ENCODE data around the gene FCHO2. TPM values are rescaled to one million over a fixed set of nuclear protein-coding genes. Genes with fewer than 3 reads are reported as not detected.

The FCHO2 gene
- total RNA-seq, 1 donor from 2014 or later, result 0.64 TPM

DNA sequence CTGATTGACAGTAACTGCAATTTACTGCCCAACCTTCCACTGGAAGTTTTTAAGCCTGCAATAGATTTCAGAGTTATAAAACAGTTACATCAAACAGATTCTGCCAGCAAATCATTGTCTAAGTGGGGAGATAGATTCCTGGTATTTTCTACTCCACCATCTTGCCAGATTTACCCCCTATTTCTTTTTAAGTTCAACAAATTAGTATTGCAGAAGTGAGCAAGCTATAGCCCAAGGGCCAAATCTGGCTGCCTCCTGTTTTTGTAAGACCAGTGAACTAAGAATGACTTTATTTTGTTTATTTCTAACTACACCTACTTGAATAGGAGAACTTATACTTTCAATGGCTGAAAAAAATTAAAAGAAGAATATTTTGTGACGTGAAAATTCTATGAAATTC is 155.7 kb downstream of the FCHO2 start:
- intact Hi-C loops (cut with micrococcal nuclease), result no loop called here

DNA sequence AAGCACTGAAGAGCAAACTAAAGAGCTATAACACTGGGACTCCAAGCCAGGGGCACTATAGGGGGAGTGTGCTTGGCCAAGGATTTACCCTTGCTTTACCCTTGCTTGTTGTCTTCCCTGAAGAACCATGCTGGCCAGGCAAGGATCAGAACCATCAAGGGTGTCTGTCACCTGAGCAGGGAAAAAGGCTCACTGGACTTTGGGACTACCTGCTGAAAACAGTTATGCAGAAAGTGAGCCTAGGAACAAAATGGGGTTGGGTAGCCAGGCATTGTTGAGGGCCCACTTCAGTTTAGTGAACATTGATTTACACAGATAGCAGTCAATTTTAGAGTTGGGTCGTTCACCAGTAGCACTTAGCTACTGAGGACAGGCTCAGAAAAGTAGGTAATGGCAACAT is 156.5 kb downstream of the FCHO2 start:
- intact Hi-C loops (cut with micrococcal nuclease), result no loop called here

DNA sequence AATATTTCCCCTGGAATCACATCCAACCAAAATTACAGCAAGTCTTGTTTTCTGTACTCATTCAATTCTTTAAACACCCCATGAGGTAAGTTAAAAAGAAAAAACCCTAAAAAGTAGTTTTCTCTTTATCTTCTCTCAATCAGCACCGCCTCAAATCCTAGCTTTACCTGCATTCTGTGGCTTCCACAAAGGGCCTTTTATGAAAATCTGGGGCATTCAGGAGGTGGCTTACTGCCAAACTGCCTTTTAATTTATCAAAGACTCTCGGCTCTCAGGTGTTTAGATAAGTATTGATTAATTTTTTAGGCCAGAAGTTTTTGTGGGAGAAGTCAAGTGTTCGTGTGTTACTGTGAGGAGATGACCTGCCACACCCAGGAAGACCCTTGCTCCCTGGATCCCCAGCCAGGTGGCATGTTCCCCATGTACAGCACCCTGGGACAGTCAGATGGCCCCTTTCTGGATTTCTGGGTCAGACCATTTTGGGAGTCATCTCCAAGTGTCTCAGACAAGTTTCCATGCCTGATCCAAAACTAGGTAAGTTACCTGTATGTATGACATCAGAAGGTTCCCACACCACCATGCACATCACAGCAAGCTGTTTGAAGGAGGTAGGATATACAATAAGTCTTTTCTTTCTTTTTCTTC is 158.3 kb downstream of the FCHO2 start:
- intact Hi-C loops (cut with micrococcal nuclease), result no loop called here

DNA sequence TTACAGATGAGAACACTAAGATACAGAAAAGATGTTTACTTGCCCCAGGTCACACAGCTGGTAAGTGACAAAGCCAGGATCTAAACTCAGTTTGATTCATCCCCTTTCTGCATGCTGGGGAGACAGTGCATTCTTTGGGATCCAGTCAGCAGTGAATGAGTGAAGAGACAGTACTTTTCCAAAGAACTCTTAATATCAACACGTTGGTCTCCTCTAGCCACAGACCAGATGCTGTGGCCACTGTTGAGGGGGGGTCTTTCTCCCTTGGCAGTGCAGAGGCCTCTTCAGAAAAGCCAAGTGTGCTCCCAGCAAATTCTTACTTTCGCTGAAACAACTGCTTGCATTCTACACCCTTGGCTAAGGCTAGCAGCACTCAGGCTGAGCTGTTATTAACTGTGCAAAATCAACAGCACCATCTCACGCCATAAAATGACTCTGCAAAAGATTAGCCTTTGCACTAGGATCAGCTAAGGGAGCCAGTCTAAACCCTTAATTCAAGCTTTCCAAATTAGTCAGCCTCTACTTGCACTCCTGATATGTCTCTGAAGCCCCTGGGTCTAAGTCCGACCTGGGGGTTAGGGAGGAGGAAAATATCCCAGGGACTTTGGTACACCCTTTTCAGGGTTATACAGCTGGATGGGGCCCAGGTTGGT is 159.7 kb downstream of the FCHO2 start:
- intact Hi-C loops (cut with micrococcal nuclease), result no loop called here

DNA sequence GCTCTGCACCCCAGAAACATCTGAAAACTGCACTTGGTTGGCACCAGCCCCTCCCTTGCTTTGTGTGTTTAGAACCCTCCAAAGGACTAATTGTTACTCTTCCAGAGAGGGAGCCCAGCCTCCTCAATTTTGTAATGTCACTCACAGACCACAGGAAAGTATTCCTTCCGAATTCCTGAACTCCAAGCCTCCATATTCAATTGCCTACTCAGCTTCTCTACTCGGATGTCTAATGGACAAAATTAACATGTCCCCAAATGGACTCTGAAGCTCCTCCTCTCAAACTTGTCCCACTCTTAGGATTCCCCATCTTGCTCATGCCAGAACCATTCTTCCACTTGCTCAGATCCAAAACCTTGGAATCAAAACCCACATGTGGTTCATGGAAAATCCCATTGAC is 160.7 kb downstream of the FCHO2 start:
- intact Hi-C loops (cut with micrococcal nuclease), result no loop called here

DNA sequence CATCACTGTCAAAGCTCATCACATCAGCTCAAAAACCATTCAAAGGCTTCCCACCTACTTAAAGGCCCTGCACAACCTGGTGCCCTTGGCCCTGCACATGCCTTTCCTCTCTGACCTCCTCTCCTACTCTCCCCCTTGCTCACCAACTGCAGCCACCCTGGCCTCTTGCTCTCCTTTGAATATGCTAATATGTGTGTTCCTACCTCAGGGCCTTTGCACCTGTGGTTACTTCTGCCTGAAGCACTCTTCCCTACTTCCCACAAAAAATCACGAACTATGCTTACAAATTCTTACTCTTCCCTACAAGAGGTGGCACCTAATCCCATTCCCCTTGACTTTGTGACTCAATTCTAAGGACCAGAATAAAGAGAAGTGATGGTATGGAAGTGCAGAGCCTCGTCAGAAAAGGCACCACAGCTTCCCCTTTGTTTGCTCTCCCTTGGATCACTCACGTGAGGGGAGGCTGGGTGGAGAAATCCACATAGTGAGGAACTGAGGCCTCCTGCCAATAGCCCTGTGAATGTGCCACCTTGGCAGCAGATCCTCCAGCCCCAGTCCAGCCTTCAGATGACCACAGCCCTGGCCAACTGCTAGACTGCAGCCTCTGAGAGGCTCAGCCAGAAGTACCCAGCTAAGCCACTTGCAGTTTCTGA is 161.4 kb downstream of the FCHO2 start:
- intact Hi-C loops (cut with micrococcal nuclease), result no loop called here

DNA sequence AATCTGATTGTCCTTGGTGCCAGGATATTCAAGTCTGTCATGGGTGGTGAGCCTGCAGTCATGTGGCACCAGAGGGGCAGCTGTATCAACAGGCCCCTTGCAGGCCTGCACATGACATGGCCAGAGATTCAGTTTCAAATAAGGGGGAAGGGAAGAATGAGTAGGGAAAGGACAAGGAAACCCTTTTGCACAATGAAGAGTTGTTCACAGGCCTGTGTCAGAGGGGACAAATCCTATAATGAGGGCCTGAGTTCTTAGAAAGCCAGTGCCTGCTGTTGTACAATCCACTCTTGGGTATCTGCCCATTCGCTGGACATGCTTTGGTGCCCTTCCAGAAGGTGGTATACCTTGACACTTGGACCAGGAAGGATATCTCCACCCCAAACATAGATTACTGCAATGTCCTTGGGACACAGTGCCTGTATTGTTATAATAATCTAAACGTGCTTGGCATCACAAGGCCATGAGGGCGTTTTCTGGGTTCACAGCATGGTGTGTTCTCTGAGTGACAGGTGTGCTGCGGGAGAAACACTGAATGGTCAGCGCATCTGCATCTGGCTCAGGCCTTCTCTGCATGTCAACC is 162.6 kb downstream of the FCHO2 start:
- intact Hi-C loops (cut with micrococcal nuclease), result no loop called here

DNA sequence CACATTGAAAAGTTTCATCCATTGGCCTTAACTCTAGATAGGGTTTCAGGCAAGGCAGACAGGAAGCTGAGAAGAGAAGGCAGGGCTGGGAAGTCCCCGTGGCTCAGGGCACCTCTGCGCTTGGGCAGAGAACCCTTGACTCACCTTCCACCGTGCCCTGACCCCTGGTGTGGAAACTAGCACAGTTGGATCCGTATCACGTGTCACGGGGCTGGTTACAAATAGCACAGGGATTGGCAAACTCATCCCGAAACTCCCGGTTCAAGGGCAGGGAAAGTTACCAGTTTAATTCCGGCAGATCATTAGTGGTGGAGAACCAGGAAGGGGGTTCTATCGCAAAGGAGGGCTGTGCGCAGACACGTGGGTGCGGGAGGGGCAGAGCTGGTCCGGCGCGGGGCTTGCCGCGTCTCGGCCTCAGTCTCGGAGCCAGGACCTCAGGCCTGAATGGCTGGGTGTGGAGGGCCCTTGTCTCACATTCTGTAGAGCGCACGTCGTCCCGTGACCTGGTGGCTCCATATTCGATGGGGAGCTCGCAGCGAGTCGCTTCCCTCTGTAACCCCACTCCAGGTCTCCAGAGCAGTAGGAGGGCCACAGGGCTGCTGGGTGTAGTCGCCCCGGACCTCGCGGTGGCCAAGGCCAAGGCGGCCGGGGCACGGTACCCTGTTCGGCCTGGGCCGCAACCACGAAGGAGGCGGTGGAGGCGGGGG is 163.8 kb downstream of the FCHO2 start:
- intact Hi-C loops (cut with micrococcal nuclease), result no loop called here

DNA sequence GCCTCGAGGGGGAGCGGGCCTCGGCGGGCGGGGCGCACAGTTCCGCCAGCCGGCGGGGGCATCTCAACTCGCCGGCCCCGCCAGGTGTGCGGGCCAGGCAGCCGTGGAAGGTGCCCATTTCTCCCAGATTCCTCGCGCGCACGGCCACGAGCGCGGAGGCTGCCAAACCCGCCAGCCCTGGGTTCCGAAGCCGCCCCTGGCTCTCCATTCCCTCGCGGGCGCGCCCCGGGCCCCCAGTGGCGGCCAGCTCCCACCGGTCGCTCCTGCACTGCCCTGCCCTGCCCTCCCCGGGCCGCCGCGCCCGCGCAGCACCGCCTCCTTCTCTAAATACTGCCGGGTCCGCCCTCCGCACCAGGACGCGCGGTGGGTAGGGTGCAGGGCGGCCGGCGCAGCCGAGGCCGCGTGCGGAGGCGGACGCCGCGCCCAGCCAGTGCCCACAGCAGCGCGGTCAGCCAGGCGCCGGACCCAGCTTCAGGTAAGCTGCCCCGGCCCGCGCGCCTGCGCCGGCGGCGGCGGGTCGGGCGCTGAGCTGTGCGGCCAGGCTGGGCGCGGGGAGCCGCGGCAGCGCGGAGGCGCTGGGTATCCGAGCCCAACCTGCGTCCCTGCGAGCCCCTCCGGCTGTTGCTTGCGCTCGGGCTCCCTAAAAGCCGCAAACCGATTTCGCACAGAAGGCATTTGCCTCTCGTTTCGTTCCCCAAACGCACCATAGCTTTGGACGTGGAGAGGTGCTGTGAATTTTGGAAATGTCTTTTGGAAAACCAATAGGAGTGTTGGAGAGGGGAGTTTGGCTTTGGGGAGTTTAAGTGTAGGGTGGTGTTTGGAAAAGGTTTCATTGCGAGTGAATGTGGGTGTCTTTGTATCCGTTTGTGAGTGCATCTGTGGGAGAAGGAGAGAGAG is 164.6 kb downstream of the FCHO2 start, which contains the start of gene TMEM171:
Gene TMEM171, plus strand, starts transcription at position 354 of the 897 bp plus-strand sequence. CDS start 2,799 bp downstream, outside the sequence.
- intact Hi-C loops (cut with micrococcal nuclease), result no loop called here

DNA sequence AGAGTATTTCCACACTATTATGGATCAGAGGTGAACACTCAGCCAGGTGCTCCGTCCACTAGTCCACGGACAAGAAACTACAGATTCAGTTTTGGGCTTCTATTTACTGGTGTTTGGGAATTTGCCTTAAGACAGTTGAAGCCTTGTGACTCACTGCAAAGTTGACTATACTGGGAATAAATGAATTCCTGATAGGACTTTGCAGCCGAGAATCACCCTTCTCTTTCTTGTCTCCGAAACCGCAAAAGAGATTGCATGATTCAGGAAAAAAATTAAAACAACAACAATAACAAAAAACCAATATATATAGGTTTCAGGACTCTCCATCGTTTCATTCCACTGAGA is 165.2 kb downstream of the FCHO2 start:
- intact Hi-C loops (cut with micrococcal nuclease), result no loop called here

DNA sequence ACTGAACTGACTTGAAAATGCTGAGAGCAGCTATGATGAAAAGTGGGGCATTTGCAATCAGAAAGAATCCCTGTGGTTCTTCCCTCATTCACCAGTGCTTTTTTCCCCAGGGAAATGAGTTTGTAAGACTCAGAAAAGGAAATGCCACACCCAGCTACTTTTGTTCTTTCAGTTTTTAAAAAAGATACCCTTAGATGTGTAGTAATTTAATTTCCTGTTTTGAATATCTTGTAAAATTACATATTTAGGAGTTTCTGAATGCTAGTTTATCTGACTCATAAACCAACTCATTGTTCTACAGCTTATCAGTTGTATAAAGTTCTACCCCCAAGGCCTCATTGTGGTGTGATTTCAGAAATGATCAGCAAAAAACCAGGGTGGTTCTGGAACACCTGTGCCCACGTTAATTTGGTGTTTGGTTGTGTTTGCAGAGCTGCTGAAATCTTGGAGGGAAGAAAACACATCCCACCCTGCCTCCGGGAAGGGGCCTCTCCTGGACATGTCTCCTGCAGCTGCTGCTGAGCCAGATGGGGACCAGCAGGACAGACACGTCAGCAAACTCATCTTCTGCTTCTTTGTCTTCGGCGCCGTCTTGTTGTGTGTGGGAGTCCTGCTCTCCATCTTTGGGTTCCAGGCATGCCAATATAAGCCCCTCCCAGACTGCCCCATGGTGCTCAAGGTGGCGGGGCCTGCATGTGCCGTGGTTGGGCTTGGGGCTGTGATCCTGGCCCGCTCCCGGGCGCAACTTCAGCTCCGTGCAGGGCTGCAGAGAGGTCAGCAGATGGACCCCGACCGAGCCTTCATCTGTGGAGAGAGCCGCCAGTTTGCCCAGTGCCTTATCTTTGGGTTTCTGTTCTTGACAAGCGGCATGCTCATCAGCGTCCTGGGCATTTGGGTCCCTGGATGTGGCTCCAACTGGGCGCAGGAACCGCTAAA is 167.3 kb downstream of the FCHO2 start:
- intact Hi-C loops (cut with micrococcal nuclease), result no loop called here

DNA sequence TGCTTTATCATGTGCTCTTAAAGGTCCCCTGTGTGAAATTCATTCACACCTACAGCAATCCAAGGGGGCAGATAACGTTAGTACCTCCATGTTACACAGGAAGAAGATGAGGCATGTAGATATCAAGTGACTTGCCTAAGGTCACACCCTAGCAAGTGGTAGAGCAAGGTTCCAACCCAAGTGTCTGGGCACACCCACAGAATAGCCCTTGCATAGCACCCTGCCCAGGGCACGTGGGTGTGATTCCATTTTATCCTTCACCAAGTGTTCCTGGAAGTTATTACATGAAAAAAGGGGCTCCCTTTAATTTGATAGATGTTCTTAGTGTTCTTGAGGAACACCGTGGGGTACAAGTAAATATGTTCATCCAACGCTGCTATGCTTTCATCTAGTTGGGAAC is 169.4 kb downstream of the FCHO2 start:
- intact Hi-C loops (cut with micrococcal nuclease), result no loop called here

DNA sequence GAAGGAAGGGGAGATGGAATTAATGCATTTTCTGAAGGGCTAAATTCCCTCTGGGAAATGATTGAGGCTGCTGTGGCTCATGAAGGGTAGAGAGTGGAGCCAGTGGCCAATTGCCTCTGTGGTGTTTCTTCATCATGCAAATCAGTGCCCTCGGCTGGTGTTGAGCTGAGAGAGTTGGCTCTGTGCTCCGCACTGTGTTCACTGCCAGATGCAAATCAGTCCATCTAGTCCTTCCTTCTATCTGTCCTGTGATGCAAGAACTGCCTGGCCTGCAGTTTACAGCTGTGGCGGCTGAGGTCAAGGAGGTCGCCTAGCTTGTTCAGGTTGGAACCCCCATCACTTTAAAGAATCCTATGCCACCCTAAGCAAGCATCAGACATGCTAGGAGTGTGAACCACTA is 170.5 kb downstream of the FCHO2 start:
- intact Hi-C loops (cut with micrococcal nuclease), result no loop called here

DNA sequence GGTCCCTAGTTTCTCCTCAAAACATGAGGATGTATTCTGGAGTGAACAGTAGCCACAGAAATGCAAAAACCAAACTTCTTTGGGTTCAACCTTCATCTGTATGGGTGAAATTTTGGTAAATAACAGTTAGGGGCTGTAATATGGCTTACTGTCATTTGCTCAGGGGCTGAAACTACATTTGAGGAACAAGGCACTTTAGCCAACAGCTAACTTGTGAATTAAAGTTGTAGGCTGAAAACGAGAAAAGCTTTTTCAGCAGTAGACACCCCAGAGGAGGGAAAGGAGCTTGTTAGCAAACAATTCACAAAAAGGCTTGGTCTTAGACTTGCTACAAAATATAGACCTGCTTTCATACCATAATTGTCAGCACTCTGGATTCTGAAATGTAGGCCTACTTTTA is 171.1 kb downstream of the FCHO2 start:
- intact Hi-C loops (cut with micrococcal nuclease), result no loop called here

DNA sequence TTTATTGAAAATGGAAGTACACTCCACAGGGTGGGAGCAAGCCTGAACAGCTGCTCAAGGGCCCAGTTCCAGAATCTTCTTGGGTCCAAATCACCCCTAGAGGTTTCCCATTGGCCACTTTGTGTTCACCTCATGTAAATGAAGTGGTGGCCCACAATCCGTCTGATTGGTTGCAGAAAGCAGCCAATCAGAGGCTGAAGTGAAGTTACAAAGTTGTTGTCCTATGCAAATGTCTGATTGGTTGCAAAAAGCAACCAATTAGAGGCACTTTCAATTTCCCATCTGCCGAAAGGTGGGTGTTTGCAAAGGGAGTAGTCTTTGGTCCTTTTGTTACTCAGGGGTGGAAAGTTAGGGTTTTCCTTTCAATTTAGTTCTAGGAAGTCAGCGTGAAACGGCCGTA is 173.3 kb downstream of the FCHO2 start:
- intact Hi-C loops (cut with micrococcal nuclease), result no loop called here

DNA sequence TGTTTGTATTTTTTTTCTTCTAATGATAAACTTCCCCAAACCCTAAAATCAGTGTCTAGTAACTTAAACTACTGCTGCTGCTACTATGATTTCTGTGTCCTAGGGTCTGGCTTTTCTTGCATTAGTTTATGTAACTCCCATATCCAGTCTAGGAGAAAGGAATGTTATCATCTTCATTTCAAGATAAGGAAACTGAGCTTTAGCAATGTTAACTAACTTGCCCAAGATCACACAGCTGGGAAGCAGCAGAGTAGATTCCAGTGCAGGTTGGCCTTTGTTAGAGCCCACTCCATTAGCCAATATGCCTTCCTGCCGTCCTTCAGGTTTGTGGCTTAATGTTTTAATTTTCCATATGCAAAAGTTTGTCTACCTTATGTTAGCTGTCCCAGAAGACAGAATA is 175.0 kb downstream of the FCHO2 start:
- intact Hi-C loops (cut with micrococcal nuclease), result no loop called here

DNA sequence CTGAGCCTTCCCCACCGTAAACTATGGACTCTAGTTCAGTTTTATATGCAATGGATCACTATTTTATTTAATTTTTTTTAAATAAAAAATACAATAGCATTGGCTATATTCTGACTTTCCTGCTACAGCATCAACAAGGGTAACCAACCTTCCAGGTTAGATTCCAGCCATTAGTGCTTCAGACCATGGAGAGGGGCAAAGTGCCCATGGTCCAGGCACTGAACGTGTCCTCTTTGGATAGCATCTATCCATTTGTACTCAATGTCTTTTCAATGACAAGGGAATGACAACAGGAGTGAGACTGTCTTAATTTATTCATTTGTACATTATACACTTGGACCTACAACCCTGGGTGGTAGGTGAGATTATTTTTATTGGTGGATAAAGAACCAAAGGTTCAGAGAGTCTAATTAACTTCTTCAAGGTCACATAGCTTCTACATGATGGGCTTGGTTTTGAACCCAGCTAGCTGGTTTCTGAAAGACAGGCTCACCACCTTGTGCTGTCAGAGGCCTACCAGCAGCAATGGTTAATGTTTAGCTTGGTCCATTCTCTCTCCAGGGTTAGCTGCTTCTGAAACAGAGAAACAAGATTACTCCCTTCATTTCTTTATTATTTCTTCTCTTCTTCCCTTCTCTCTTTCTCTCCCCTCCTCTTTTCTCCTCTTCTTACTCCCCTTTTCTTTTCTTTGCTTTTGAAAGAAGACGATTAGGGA is 176.0 kb downstream of the FCHO2 start:
- intact Hi-C loops (cut with micrococcal nuclease), result no loop called here

DNA sequence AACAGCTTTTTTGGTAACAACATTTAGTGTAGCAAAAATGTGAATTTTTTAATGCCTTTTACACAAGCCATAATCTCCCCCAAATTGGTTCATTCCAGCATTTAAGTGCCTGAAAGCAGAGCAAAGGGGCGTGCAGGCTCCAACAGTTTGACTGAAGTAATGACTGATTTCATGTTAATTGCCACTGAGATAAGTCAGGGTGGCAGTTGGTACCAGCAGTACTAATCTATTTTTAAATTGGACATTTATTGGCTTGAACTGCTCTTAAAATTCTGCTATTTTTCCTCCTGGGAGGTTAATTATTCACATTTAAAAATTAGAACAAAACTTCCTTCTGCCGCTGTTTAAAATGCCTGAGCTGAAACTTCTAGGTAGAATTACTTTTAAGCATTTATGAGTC is 176.9 kb downstream of the FCHO2 start:
- intact Hi-C loops (cut with micrococcal nuclease), result no loop called here

DNA sequence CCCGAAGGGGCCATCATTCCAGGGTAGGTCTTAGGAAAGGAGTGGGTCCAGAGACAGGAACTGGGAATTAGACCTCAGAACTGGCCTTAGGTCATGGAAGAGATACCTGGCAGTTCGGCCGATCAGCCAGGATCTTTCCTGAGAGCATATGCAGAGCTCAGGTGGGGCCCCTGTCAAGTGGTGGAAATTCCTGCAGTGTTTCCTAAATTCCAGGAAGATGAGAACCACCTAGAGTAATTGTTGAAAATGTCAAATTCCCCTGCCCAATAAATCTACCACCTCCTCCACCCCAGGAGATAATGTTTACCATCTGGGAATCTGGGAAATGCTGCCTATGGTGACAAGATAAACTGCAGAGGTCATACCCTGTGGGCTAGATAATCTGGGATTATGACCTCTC is 179.2 kb downstream of the FCHO2 start:
- intact Hi-C loops (cut with micrococcal nuclease), result no loop called here
